K562 (cell line): Measurements from ENCODE around the gene SLC44A1. TPM values are rescaled to one million over a fixed set of nuclear protein-coding genes. Genes with fewer than 3 reads are reported as not detected.

ENCODE experiments used
- ATAC-seq: fragments of 200-7000 bp; cut with Tn5 transposase; 3 replicates; pipeline ENCODE4 v1.9.1; 2020; ENCODE audit warnings: moderate library complexity
- BruUV-seq: library from RNA; stranded (reverse); fragments of 400-500 nt; replicated peaks from 2 replicates; lab custom pipeline; 2021; lab: Mats Ljungman, UMichigan
- CTCF ChIA-PET: fragments of 300-600 bp; formaldehyde crosslinking; extraction: SDS; loops from one replicate; lab custom pipeline; 2021; ENCODE audit warnings: low intra/inter-chr PET ratio; lab: Yijun Ruan, JAX
- POLR2A ChIA-PET: fragments of 300-600, 350-650 bp; sonication (Branson Sonifier 250); formaldehyde crosslinking; extraction: SDS; loops from one replicate; lab custom pipeline; 2021; ENCODE audit warnings: antibody characterized with exemption, inconsistent platforms; lab: Yijun Ruan, JAX
- DNase-seq, 4 experiments: peaks; one replicate each; pipeline versions ENCODE4 v3.0.0 to v3.0.0-alpha.2; 2011 to 2018; ENCODE audit warnings: low spot score in 3 of 4, mixed read lengths in 3 of 4; ENCODE audit errors: extremely low read depth in 1 of 4
- FAIRE-seq: peaks from 2 replicates; lab custom pipeline; 2011; peaks lifted over from hg19 to GRCh38; lab: Jason Lieb, UNC
- H2AFZ ChIP-seq: 2 replicates; pipeline ENCODE4 v1.6.0; 2011; ENCODE audit warnings: low read depth, low read length, control low read depth, inconsistent platforms
- H3K27ac ChIP-seq: fragments of 200-600 bp; 3 replicates; pipeline ENCODE4 v1.8.0; 2011; ENCODE audit warnings: low read depth, mild to moderate bottlenecking, control low read depth, inconsistent platforms, low read length, moderate library complexity, mixed read lengths; ENCODE audit errors: extremely low read depth
- H3K27me3 ChIP-seq, 2 experiments: fragments of 300-600 bp in 1 of 2; 2 replicates in 1 of 2; 3 replicates in 1 of 2; pipeline versions ENCODE4 v1.6.0 to v1.8.0; 2011; ENCODE audit warnings: inconsistent platforms in 2 of 2, low read length in 2 of 2, mild to moderate bottlenecking in 1 of 2, mixed read lengths in 1 of 2, moderate library complexity in 1 of 2; ENCODE audit not compliant: control insufficient read depth in 2 of 2, insufficient read depth in 2 of 2
- H3K36me3 ChIP-seq: fragments of 300-600 bp; 3 replicates; pipeline ENCODE4 v1.8.0; 2011; ENCODE audit warnings: mild to moderate bottlenecking, low read length, inconsistent platforms; ENCODE audit not compliant: control insufficient read depth, insufficient read depth
- H3K4me1 ChIP-seq, 2 experiments: fragments of 200-600 bp in 1 of 2; replicated peaks in 1 of 2; 2 replicates in 1 of 2; 3 replicates in 1 of 2; pipeline versions ENCODE4 v1.5.1 to v1.8.0; 2011; ENCODE audit warnings: inconsistent platforms in 2 of 2, low read length in 2 of 2, mild to moderate bottlenecking in 1 of 2, mixed read lengths in 1 of 2, moderate library complexity in 1 of 2; ENCODE audit not compliant: control insufficient read depth in 2 of 2, insufficient read depth in 2 of 2
- H3K4me2 ChIP-seq: 2 replicates; pipeline ENCODE4 v1.6.1; 2011; ENCODE audit warnings: low read length, control low read depth, inconsistent platforms, mixed read lengths; ENCODE audit not compliant: insufficient read depth
- H3K4me3 ChIP-seq: fragments of 200-600 bp; sonication (generic), shearing (Covaris generic); 2 replicates; pipeline ENCODE4 v1.5.1; 2016; ENCODE audit warnings: control low read depth, inconsistent platforms
- H3K79me2 ChIP-seq: fragments of 200-600 bp; 3 replicates; pipeline ENCODE4 v1.8.0; 2011; ENCODE audit warnings: low read length, inconsistent platforms; ENCODE audit not compliant: control insufficient read depth, insufficient read depth
- H3K9ac ChIP-seq, 2 experiments: 2 replicates each; pipeline versions ENCODE4 v1.6.0 to v1.6.1; 2011; ENCODE audit warnings: low read depth in 2 of 2, low read length in 2 of 2, control low read depth in 1 of 2, inconsistent platforms in 1 of 2, mild to moderate bottlenecking in 1 of 2, mixed read lengths in 1 of 2; ENCODE audit not compliant: insufficient read depth in 1 of 2
- H3K9me1 ChIP-seq: one replicate; pipeline ENCODE4 v1.6.0; 2011; ENCODE audit warnings: inconsistent platforms, mild to moderate bottlenecking, low read length, moderate library complexity; ENCODE audit not compliant: control insufficient read depth, insufficient read depth
- H3K9me3 ChIP-seq: replicated peaks from 2 replicates; pipeline ENCODE4 v1.5.1; 2011; ENCODE audit warnings: low read depth, low read length, inconsistent platforms; ENCODE audit not compliant: control insufficient read depth, insufficient read depth
- H4K20me1 ChIP-seq: replicated peaks from 2 replicates; pipeline ENCODE4 v1.6.1; 2011; ENCODE audit warnings: low read length, inconsistent platforms, mixed read lengths; ENCODE audit not compliant: control insufficient read depth, insufficient read depth
- TBP ChIP-seq: optimal IDR thresholded peaks from 2 replicates; pipeline ENCODE3; 2011; ENCODE audit warnings: low read depth, low read length, improper control_type of control experiment
- U2AF1 ChIP-seq: fragments of 200-400 bp; formaldehyde crosslinking; optimal IDR thresholded peaks from 2 replicates; pipeline ENCODE3; 2017; ENCODE audit warnings: mild to moderate bottlenecking, low read depth, low read length, moderate library complexity
- WGBS: fragments of 100-300 bp; shearing (Covaris generic); methylation state at CpG from one replicate; pipeline ENCODE4 v1.1.6; 2016; ENCODE audit warnings: low coverage, mixed read lengths; ENCODE audit not compliant: insufficient coverage; ENCODE audit errors: missing lambda C conversion rate; 5-methylcytosine and 5-hydroxymethylcytosine counted together
- in situ Hi-C: fragments of 300-500 bp; cut with MboI; formaldehyde crosslinking; loops from 4 replicates; pipeline ENCODE4 v1.15.0; 2018; ENCODE audit warnings: inconsistent platforms, mixed read lengths
- intact Hi-C: fragments of 100-400 bp; cut with micrococcal nuclease; formaldehyde crosslinking; loops from 2 replicates; pipeline ENCODE4 v1.14.2; 2022
- polyA plus RNA-seq, 8 experiments: library from polyadenylated mRNA; depleted of rRNA in 4 of 8; stranded (reverse) in 5 of 8; unstranded in 3 of 8; fragments of >200 nt; fragmentation: Nextera tagmentation in 2 of 8; fragmentation: Illumina TruSeq in 1 of 8; extraction: Ambion mirVana in 2 of 8; extraction: Trizol in 1 of 8; gene quantifications; 2 replicates each; pipeline versions ENCODE4 v1.2.1 to v1.2.3, GENCODE V29; 2011 to 2014; ENCODE audit warnings: inconsistent platforms in 1 of 8, missing spikeins in 1 of 8
- total RNA-seq, 7 experiments: library from RNA; depleted of rRNA in 6 of 7; stranded (reverse); fragments of >200 nt in 6 of 7; fragmentation: Illumina TruSeq in 2 of 7; extraction: Trizol in 2 of 7; gene quantifications; 2 replicates each; pipeline versions ENCODE4 v1.2.1 to v1.2.3, GENCODE V29; 2011 to 2021; ENCODE audit warnings: low replicate concordance in 1 of 7
- TF ChIP-seq, protein P1 (sequence below): sonication (generic); formaldehyde crosslinking; IDR thresholded peaks from 2 replicates; pipeline ENCODE4 v1.8.0; 2022; ENCODE audit warnings: mild to moderate bottlenecking, missing genetic modification reagents
- TF ChIP-seq, protein P2 (sequence below): fragments of 250-450 bp; sonication (Bioruptor Pico); IDR thresholded peaks from 2 replicates; pipeline ENCODE4 v1.4.0; 2020; ENCODE audit warnings: mild to moderate bottlenecking, moderate library complexity

SLC44A1 gene
- total and polyA plus RNA-seq, 9 of the 15 experiments (the other 6 are each of a cell fraction or from before 2014, with no cell fraction given), result 0.11 to 0.59 (median 0.30) TPM

DNA sequence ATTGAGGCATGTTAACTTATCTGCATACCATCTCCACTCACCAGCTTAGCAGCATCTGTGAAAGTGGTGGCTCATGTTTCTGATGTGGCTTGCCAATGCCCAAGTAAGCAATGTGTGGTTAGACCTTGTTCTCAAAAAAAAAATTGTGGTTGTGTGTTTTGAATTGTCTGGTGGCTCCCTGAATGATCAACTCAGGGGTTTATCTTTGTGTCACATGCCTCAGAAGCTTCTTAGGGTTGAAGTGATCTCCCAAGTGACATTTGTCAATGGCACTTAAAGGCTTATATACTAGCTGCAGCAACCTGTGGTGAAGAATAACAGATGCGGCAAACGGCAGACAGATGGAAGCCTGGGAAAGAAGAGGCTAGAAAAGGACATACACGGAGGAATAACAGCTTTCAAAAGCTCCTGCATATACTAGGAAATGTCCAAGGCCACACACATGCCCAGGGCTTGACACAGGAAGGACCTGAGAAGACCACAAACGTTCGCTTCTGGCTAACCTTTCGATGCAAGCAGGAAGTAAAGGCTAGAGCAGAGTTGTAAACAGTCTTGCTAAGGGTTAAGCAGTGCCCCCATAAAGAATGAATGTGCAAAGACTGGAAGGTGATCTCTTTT lies 161.2 kb downstream of the SLC44A1 start:
- ATAC-seq, result no peak
- Histone ChIP-seq H3K9me3 (no peaks in the 10 kb centered on the region), H3K27ac (no peak overlapping the region)
- TF ChIP-seq U2AF1 (no peak), TBP (no peak)
- TF ChIP-seq, protein P1, sequence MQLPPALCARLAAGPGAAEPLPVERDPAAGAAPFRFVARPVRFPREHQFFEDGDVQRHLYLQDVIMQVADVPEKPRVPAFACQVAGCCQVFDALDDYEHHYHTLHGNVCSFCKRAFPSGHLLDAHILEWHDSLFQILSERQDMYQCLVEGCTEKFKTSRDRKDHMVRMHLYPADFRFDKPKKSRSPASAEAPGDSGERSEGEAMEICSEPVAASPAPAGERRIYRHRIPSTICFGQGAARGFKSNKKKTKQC (CRISPR knock-in tag), result no peak
- TF ChIP-seq, protein P2, sequence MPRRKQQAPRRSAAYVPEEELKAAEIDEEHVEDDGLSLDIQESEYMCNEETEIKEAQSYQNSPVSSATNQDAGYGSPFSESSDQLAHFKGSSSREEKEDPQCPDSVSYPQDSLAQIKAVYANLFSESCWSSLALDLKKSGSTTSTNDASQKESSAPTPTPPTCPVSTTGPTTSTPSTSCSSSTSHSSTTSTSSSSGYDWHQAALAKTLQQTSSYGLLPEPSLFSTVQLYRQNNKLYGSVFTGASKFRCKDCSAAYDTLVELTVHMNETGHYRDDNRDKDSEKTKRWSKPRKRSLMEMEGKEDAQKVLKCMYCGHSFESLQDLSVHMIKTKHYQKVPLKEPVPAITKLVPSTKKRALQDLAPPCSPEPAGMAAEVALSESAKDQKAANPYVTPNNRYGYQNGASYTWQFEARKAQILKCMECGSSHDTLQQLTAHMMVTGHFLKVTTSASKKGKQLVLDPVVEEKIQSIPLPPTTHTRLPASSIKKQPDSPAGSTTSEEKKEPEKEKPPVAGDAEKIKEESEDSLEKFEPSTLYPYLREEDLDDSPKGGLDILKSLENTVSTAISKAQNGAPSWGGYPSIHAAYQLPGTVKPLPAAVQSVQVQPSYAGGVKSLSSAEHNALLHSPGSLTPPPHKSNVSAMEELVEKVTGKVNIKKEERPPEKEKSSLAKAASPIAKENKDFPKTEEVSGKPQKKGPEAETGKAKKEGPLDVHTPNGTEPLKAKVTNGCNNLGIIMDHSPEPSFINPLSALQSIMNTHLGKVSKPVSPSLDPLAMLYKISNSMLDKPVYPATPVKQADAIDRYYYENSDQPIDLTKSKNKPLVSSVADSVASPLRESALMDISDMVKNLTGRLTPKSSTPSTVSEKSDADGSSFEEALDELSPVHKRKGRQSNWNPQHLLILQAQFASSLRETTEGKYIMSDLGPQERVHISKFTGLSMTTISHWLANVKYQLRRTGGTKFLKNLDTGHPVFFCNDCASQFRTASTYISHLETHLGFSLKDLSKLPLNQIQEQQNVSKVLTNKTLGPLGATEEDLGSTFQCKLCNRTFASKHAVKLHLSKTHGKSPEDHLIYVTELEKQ, result no peak
- TF ChIP-seq, all 486 proteins: peak for 0
- FAIRE-seq (no peak), DNase-seq (no peak)
- in situ Hi-C loops, result loop anchor here (10.0 kb wide), 1 partner anchor 621 kb away; no protein-coding TSS in a partner anchor
- CTCF ChIA-PET, result no interaction called here
- Histone ChIP-seq H3K79me2 (no peaks in the 10 kb centered on the region), H3K9ac (no peak overlapping the region), H3K36me3 (no peaks in the 10 kb centered on the region), H2AFZ (no peak overlapping the region), H3K4me1 (no peaks in the 10 kb centered on the region), H3K4me3 (no peak overlapping the region), H4K20me1 (no peaks in the 10 kb centered on the region), H3K9me1 (no peaks in the 10 kb centered on the region), H3K27me3 (peaks cover 10 to 15% of the 10 kb centered on the region in 2 experiments; a peak in 4 of 5 replicates), H3K4me2 (no peak overlapping the region)
- POLR2A ChIA-PET, result interaction anchor here (1.5 to 1.8 kb wide), 2 partner anchors 9 to 12 kb away, joined by 3 read pairs; no protein-coding TSS in a partner anchor
- intact Hi-C loops, result no loop called here
- no TSS peak for BruUV-seq
- WGBS, result 2% methylated on average over 6 of the region's 6 CpGs
